HEK293 (cell line): ENCODE results near the gene FRAS1.
"Not testable (repeated sequence)": the region's sequence is repeated elsewhere in the genome, so short reads cannot be mapped to it uniquely, and the experiment has no call there.

Experiments used
- CTCF ChIP-seq: fragments of 450-650 bp; formaldehyde crosslinking; IDR thresholded peaks from 2 replicates; pipeline ENCODE4 v1.5.1; 2016; ENCODE audit warnings: missing biosample characterization, missing genetic modification characterization
- MYNN ChIP-seq: fragments of 450-650 bp; formaldehyde crosslinking; IDR thresholded peaks from 2 replicates; pipeline ENCODE4 v1.5.1; 2016; ENCODE audit warnings: missing biosample characterization, missing genetic modification characterization, borderline replicate concordance
- MZF1 ChIP-seq: fragments of 450-650 bp; formaldehyde crosslinking; IDR thresholded peaks from 2 replicates; pipeline ENCODE4 v1.5.1; 2017; ENCODE audit warnings: missing biosample characterization, missing genetic modification characterization, borderline replicate concordance
- PRDM1 ChIP-seq: fragments of 450-650 bp; formaldehyde crosslinking; IDR thresholded peaks from 2 replicates; pipeline ENCODE4; 2016; ENCODE audit warnings: missing biosample characterization, missing genetic modification characterization
- ZNF146 ChIP-seq: fragments of 450-650 bp; formaldehyde crosslinking; IDR thresholded peaks from 2 replicates; pipeline ENCODE4 v1.5.1; 2016; ENCODE audit warnings: missing biosample characterization, missing genetic modification characterization
- ZNF239 ChIP-seq: fragments of 450-650 bp; formaldehyde crosslinking; IDR thresholded peaks from 2 replicates; pipeline ENCODE4 v1.5.1; 2016; ENCODE audit warnings: missing biosample characterization, missing genetic modification characterization

- not testable (repeated sequence) for TF ChIP-seq MZF1; MYNN (tag by site-specific recombination); CTCF (tag by site-specific recombination); PRDM1 (tag by site-specific recombination); ZNF239 (tag by site-specific recombination)
- peak; percentile 65; the same call in 1 of the 2 replicates for TF ChIP-seq ZNF146 (tag by site-specific recombination)
These were observed 410.1 kb downstream of the FRAS1 start for GRCh38 chr4:78467223-78467622.
